ENCODE measurements around the gene MDFIC.

Gene MDFIC

DNA sequence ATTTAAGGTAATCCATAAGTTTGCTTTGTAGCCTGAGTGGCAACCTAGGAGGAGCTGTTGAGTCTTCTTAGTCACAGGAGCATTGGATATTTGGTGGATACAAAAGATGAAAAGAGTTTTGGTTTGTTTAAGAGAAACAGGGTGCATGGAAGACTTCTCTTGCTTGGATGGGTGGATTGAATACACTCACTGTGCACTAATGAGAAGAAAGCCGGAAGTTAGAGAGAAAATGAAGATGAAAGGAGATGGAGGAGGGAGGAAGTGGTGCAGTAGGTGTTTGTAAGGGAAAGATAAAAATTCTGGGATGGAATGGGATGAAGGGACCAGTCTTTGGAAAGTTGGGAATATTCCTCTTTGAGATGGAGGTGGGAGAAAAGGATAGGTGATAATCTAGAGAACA is 7.7 kb downstream of the MDFIC start:
- no peak for DNase-seq

DNA sequence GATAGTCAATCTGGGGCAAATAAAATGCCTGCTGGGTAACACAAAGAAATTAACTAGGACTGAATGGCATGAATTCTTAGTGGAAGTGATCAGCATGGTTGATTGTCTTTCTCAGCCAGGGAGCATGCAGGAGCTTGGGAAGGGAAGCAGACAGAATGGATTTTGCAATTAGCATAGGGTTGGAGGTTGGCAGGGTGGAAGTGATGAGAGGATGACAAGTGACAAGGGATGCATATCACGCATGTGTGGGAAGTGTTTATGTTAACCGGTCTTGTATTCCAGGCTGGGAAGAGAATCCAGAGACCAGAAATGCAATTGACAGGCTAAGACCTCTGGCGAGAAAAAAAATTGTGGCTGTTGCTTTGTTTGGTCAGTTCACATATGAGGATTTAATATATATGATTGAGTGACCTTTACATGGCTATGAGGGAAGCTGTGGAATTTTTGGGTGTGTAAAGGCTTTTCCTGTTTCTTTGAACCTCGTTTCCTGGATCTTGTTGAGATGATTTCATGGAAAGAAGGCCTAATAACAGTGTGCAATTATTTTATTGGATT is 8.3 kb downstream of the MDFIC start:
- DNase-seq: no peak

DNA sequence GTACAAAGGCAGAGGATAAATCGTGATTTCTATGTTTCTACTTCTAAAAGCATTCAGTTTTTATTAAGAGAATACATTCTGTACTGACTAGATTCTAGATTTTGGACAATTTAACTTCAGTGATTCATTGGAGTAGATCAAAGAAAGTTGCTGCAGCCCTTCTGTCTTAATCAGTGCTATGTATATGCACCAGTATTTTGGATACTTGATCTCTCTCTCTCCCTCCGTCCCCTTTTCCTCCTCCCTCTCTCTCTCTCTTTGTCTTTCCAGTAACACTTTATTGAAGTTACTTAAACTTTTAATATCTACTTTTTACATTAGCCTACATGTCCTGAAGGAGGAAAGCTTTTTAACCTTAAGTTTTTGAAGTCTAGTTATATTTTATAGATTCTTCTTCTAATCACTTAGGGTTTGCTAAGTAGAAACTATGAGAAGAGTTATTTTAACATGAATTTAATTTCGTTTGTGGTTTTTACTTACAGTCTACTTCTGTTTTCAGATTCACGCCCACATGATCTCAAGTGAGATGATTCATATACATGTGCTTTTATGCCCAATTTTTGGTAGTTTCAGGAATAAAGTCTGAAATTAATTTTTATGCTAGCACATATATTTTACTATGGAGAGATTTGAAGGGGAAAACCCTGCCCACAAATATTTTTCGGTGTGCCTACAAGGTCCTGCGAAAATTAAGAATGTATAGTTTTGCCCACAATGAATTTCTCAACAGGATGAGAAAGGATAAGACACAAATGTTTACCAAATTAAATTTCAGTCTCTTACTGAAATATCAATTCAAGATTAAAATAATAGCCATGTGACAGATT is 9.1 kb downstream of the MDFIC start:
- DNase-seq: no peak

DNA sequence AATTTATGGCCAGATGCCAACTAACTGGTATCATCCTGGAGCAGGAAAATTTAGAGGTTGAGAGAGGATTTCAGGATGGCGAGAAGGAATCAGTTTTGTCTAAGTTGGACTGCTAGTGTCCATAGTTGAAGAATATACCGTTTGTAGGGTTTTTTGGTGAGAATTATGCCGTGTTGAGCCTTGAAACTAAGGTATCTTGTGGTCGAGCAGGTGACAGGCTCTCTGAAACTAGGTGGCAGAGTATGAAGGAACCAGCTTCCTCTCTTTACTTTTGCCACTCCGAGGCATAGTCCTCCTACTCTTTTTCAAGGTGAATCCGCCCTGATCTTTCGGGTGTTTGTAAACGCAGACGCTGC is 9.7 kb downstream of the MDFIC start:
- no peak for DNase-seq

DNA sequence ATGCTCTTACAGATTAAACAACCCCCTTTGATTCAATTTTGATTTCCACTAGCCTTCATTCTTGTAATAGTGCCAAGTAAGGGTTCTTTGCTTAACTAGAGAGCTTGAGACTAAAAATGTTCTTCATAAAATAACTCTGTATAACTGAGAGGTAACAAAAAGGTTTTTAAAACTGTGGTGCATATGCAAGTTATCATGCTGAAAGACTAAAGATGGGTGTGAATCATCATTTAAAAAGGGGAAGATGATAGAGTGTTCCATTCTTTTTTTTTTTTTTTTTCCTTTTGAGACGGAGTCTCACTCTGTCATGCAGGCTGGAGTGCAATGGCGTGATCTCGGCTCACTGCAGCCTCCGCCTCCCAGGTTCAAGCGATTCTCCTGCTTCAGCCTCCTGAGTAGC is 11.1 kb downstream of the MDFIC start:
- no peak for DNase-seq

DNA sequence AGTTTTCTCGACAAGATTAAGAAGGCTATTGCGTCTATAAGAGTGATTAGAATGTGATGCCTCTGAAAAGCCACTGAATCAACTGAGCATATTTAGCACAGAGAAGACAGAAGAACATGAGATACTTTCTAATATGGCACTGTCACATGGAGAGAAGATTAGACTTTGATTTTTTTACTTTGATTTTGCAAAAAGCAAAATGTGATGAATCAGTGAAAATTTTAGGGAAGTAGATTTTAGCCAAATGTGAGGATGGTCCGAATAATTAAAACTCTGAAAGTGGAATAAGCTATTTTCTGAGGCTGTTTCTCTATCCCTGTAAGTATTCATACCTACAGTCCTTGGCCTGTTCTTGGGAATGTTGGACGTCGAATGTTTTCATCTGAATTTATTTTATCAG is 11.8 kb downstream of the MDFIC start:
- DNase-seq: no peak

DNA sequence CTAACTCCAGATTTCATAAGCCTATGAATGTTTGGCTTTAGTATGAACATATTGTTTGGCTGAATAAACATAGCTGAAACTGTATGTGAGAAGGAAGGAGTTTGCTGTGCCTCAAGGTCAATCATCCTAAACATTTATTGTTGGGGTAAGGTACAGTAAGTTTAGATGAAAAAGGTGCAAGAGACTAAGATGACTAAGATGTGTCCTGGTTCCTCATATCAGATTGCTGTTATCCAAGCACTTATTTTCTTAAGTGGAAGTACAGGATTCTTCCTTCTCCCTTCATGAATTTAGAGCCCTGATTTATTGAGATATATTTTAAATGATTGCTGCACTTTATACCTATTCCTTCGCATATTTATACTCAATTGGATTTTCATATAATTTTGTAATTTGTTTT is 12.2 kb downstream of the MDFIC start:
- no peak for DNase-seq

DNA sequence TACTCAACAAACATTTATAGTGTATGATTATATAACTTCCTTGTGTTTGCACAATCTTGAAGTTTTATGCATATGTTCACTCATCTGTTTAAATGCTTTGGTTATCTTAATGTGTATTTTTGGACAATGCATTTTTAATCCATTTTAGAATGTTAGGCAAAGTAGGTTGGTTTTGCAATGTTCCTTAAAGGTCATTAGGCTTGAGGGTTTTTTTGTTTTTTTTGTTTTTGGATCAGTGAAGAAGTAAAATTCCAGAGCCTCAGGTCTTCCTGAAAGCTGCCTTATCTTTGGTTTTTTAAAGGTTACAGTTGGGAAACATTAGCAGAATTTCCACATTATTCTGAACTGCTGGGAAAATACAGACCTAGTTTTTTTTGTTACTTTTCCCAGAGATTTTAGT is 12.8 kb downstream of the MDFIC start:
- no peak for DNase-seq

DNA sequence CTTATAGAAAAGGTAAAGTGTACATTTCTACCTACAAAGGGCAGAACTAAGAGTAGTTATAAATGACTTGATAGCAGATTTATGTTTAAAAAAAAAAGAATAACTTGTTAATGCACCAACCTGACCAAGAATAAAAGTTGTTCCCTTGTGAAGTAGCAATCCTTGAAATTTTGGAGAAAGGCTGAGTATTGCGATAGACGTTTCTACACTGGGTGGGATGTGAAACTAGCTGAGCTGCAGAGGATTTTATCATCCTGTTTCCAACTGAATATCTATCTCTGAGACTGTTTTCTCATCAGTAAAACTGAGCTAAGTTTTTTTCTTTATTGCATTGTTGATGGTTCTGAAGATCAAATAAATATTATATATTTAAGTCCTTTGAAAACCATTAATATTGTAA is 14.6 kb downstream of the MDFIC start:
- DNase-seq: no peak

DNA sequence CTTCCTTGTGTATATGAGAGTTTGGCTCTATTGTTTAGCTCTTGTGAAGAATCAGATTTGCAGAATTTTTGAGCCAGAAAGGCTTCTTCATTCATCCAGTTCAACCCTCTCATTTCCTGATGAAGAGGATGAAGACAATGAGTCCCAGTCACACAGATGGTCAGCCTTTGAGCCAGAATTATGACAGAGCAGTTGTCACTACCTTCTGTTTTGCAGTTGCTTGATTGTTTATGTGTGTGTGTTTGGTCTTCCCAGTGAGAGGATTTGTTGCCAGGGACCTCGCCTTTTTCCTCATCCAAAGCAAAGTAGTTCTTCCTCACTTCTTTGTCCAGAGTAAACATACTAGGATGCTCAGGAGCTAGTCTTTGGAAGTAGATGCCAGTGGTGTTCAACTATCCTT is 15.6 kb downstream of the MDFIC start:
- no peak for DNase-seq

DNA sequence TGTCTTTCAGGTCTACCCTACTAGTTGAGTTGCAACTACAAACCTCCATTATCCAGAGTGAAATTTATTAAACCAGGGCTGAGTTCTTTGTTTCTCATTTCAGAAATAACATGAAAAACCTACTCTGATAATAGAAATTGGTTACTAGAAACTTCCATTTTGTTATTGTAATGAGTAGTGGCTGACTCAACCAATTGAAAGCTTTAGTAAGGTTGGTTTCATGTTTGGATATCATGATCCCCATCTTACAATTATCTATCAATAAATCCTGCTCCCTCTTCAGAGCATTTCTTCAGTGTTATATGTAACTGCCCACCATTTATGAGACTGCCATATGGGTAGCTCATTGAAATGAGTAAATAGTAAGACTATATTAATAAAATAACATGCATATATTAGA is 16.9 kb downstream of the MDFIC start:
- DNase-seq: no peak

DNA sequence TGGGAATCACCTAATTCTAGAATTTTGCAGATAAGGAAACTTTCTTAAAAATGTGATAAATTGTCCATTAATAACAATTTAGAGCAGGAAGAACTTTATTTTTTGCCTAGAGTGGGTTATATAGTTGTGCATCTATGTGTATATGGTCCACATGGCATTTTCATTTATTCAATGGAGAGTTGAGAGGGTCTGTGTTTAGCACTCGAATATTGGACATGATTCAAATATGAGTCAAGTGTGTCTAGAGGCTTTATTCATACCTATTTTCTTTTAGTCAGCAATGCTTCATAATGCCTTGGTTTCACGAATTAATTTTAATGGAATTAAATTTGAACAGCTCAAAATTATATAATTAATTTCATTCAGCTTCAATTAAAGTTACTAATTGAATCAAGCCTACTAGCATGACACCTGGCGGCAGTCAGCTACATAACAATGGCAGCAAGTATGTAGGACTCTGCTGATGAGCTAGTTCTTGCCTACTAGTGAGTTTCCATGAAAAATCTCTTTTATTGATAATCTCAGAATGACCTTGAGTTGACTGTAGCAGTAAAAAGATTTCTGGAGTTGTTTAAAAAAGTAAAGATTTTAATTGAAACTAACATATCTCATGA is 17.7 kb downstream of the MDFIC start:
- no peak for DNase-seq

DNA sequence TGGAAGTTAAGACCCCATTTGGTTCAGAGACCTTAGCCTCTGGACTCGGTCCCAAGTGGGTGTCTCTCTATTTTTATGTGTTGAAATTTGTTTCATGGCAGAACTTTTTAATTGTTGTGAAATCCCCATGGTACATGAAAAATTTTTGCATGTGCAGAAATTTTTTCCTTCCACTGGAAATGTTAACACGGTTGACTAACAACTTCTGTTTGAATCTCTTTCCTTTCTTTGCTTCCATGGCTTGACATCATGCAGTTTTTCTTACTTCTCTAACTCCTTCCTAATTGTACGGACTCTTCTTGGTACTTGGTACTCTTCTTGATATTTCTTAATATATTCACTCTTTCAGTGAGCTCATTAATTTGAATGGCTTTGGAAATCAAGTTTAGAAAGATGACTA is 18.3 kb downstream of the MDFIC start:
- no peak for DNase-seq

DNA sequence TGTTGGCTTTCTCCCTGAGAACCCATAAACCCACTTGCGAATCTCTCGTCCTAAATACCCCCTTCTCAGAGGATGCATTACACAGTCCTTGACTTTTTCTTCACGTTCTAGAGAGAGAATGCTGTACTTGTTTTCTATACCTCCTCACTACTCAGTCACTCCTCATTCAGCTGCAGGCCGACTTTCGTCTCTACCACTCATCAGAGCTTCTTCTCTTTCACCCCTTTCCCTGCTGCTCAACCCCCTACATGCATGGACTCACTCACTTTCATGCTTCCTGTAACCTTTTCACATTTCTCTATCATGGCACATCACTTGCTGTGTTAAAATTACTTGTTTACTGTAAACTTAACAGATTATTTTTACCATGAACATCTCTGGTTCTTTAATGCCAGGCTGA is 19.8 kb downstream of the MDFIC start:
- DNase-seq: no peak

DNA sequence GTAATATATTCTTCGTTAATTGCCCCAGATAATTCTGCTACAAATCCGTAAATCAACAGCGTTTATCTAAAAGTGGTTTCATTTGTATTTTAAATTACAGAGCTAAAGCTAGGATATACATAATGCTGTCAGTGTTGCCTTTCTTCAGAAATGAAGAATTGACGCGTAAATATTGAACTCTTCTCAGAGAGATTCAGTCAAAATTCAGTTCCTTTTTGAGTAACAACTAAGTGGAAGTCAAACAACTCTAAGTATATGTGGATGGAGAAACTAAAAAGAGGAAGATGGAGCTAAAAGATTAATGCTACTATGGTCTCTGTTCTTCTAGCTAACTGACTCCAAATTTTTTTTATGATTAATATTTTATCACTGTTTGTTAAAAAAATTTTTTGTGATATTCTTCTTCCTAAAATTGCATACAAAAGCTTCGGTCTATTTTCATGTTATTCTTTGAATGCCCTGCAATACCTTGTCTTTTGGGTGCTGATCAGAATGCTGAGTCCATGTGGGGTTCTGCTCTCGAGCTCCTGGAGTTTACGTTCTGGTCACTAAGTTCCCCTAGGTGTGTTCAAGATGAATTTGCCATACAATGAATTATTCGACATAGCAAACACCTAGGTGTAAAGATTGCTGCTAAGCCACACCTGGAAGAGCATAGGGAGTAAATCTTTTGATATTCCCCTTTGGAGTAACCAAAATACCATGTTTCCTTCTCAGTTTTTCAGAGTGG is 20.7 kb downstream of the MDFIC start:
- DNase-seq: no peak

DNA sequence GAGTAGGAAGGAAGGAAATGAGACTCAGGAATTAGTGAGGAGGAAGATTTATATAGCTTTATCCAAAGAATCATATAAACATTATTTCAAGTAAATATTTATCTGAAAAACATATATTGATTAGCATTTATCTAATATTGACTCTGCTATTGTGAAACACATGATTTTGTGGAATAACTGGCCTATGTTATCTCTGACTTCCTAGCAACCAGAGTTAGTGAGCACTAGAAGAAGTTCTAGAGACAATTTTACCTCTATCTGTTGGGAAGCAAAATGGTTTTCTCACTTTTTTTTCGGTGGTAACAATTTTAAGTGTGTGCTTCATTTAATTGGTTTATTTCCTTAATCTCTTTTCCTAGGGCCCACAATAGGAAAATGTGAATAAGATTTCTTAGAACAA is 21.6 kb downstream of the MDFIC start:
- no peak for DNase-seq

DNA sequence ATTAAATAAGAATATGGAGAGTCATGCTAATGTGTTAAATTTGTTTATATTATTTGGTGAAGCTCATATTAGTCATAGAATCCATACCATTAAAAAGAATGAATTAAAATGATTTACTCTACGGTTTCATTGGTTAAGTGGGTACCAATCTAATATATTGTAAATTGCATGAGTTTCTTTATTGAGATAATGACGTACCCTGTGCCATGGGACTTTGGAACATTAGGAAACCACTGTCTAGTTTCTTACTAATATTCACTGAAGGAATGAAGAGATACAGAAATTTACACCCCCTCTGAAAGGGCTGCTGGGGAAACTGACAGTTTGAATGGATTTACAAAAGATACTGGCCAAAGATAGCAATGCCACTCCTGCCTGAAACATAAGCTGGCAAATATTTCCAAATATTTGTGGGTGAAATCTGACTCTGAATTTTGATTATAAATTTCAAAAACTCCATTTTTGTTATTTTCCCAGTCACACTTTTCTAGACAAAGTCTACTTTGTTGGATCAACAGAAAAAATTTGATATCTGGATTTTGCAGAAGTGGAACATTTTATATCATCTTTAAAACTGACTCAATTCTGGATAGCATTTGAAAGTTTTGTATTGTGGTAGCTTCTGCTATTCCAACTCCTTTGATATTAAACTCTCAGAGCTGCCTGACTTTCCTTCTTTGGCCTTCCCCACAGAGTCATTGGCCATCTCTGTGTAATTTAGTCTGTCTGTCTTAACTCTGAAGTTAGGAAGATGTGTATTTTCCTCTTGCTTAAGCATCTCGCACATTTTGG is 22.3 kb downstream of the MDFIC start:
- no peak for DNase-seq

DNA sequence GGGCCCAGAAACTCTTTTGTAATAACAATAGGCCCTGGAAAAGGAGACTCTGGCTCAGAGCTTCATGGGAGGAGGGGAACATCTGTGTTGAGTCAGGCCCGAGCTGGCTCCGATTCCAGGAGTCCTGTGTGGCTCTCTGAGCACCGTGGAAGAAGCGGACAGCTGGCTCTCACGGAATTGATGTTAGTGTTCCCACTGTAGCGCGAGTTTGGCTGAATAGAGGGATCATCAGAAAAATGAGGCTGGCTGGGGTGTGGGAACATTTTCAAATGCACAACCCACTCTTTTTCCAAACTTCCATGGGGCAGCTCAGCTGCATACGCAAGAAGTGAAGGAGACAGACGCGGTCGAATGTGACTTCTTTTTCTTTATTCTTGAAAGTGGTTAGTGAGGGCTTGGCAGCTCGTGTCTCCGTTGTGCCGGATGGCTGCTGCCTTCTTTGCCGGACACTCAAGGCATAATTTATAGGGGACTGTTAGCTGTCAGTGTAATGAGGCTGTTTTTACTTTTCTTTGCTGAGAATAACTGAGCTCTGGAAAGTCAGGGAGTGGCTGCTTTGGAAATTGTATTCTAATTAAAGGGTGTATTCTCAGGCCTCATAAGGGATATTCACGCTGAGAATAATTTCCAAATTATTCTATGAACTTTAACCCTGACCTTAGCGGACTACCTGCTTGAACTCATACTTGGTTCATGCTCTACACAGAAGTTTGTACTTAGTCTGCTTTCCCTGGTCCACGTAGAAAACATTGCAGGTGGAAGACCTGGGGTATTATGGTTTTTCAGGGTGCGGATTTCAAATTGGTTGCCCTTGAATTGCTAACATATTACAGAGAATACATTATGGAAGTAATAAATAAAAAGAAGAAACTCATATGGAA is 23.1 kb downstream of the MDFIC start:
- DNase-seq: peak; percentile 41

DNA sequence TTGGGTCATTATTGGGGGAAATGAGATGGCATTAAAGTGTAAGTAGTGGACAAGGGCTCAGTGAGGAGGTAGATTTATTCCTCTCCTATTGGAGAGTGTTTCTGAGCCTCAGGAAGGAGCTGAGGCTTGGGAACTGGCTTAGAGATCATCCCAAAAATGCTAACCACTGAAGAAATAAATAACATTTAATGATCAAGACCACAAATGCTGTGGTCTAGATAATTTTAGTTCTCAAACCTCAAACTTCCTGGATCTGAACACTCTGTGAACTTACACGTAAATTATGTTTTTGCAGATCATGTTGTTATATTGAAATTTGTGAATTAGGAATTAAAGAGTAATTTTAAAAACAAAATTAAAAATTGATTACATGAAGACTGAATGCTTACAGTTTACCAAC is 27.3 kb downstream of the MDFIC start:
- no peak for DNase-seq

DNA sequence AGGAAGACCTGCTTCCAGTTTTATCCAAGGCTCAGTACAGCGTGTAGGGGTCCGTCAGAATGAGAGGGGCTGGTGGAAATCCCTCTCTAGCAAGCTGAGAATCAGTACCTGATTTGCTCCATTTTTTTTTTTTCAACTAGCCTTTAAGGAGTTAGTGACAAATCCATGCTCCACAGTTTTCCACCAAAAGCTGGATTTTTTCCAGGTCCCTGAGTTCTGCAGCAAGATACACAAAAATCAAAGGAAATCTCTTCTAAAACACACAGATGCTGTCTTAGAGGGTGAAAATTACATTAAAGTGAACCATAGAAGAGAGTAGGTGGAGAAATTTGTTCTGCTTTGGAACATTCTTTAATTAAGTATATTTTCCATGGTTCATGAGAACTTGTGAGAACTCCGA is 30.4 kb downstream of the MDFIC start:
- no peak for DNase-seq

DNA sequence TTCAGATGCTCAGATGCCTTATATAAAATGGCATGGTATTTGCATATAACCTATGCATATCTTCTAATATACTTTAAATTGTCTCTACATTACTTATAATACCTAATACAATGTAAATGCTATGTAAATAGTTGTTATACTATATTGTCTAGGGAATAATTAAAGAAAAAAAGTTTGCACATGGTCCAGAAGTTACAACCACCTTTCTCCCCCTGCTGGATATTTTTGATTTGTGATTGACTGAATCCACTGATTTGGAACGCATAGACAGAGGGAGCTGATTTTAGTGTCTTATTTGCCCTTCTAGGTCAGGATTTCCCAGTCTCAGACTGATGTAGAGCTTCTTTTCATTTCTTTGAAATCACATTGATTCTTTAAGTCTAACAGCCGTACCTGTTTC is 31.8 kb downstream of the MDFIC start:
- DNase-seq: no peak

DNA sequence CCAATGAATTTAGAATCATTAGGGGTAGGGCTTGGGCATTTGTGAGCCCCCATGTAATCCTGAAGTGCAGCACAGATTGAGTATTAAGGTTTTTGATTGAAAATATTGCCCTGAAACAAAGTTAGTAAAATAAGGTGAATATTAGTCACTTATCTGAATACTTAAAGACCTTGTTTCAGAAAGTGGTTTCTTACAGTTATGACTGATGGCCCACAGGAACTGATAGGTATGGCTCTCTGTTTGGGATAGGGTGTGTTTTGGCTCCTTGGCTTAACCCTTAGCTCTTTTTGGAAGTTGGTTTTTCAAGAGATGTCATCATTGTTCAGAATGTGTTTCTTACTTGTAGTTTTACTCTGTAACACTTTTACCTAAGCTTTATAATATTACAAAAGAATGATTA is 34.8 kb downstream of the MDFIC start:
- no peak for DNase-seq

All from NCI-H1694 treated with DMSO at 0.1 percent for 48 hours (cell line).